GM18508 (cell line): ENCODE data around the gene ADGRD1.
"Not testable (repeated sequence)": the region's sequence is repeated elsewhere in the genome, so short reads cannot be mapped to it uniquely, and the experiment has no call there.

Experiments used
- ATAC-seq: cut with Tn5 transposase; IDR thresholded peaks from one replicate; pipeline ENCODE4 v1.9.1; 2021; ENCODE audit warnings: moderate number of reproducible peaks; ENCODE audit not compliant: insufficient read depth, unreplicated experiment

ADGRD1 gene

DNA sequence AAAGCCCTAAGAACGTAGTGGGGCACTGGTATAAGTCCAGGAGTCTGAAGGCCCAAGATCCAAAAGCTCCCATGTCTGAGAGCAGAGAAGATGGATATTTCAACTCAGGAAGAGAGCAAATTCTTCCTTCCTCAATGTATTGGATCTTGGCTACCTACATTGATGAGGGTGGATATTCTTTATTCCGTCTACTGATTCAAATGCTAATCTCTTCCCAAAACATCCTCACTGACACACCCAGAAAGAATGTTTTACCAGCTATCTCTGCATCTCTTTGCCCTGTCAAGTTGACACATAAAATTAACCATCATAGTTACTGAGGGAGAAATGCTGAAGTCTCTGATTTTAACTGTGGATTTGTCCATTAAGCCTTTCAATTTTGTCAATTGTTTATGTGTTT, 16.6 kb upstream of the ADGRD1 start:
- ATAC-seq = no peak

DNA sequence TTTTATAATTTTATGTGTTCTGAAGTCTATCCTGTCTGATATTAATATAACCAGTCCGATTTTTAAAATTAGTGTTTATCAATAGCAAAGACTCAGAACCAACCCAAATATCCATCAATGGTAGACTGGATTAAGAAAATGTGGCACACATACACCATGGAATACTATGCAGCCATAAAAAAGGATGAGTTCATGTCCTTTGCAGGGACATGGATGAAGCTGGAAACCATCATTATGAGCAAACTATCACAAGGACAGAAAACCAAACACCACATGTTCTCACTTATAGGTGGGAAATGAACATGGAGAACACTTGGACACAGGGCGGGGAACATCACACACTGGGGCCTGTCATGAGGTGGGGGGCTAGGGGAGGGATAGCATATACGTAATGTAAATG, 16.2 kb upstream of the ADGRD1 start:
- ATAC-seq = not testable (repeated sequence)

DNA sequence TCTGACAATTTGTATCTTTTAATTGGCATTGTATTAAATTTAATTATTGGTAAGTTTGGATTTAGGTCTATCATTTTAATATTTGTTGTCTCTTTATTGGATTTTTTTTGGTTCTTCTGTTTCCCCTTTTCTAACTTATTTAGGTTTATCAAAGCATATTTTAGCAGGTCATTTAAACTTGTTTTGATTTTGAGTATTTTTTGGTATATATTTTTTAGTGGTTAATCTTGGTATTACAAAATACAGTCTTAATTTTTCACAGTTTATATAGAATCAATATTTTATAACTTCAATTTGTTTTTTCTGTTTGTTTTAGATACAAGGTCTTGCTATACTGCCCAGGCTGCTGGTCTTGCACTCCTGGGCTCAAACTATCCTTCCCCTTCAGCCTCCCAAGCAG, 15.5 kb upstream of the ADGRD1 start:
- no peak for ATAC-seq

DNA sequence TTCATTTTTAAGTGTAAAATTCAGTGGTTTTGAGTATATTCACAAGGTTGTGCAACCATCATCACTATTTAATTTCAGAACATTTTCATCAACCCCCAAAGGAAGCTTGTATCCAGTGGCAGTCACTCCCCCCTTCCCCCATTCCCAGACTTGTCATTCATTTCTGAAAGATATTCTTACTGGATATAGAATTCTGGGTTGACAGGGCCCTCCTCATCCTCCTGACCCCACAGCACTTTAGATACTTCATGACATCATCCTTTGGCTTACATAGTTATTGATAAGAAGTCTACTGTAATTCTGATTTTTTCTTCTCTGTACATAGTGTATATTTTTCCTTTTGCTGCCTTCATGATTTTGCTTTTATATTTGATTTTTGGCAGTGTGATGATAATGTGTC, 8.8 kb upstream of the ADGRD1 start:
- ATAC-seq = no peak

DNA sequence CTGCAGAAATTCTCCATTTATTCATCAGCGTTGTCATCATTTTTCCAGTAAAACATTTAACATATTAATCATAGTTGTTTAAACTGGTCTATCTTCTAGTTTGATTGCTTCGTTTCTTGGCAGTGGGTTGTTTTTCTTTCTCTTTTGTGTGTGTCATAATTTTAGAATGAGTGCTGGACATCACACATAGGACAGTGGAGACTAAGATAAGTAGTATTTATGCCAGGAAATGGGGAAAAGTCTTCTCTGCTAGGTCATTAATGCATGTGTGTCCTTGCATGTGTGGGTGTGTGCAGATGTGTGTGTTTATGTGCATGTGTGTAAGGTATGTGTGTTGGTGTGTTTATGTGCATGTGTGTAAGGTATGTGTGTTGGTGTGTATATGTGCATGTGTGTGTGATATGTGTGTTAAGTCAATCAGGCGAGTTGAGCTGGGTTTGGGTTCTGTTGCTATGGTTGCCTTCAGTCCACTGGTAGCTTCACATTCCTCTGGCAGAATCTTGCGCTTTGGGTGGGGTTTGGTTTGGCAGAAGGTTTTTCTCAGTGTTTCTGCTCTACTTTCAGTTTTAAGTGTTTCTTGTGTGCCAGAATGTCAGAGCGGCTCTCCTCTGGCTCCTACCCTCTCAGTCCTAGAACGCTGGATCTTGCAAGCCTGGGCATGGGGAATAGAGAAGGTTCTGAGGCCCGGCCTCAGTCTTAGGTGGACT, 7.8 kb upstream of the ADGRD1 start:
- no peak for ATAC-seq

DNA sequence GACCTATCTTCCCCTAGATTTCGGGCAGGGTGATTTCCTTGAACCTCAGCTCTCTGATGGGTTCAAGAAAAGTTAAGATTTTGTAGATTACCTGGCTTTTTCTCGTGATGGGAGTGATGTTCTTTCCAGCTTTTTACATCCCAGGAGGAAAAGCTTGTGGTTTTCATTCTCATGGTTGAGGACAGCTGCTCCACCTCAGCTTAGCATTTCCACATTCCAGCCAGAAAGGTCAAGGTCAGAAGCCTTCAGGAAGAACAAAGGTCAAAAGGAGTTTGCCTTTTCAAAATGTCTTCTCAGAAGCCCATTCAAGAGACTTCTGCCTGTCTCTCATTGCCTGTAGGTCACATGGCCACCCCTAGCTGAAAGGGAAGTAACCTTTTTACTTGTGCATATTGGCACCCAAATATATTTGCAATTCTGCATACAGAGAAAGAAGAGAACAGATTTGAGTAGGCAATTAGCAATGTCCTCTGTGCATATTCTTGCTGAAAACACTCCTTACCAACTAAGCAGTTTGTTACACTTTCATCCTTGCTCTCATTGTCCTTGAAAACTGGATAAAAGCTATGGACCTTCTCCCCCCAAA, 6.6 kb upstream of the ADGRD1 start:
- no peak for ATAC-seq

DNA sequence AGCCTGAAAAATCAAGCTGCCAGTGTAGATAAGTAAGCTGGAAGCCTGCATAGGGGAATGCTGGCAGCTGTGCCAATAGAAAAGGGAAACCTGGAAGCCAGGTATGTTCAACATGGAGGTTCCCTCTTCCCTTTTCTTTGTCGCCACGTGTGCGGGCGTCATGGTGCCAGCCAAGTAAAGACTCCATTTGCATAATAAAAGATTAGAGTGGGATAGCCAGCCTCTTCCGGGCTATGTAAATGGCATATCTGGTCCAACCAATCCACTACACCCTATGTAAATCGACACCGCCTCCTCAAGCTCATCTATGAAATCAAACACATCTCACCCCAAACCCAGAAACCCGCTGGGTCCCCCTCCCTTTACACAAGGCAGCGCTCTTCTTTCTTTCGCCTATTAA, 5.6 kb upstream of the ADGRD1 start:
- ATAC-seq = no peak

DNA sequence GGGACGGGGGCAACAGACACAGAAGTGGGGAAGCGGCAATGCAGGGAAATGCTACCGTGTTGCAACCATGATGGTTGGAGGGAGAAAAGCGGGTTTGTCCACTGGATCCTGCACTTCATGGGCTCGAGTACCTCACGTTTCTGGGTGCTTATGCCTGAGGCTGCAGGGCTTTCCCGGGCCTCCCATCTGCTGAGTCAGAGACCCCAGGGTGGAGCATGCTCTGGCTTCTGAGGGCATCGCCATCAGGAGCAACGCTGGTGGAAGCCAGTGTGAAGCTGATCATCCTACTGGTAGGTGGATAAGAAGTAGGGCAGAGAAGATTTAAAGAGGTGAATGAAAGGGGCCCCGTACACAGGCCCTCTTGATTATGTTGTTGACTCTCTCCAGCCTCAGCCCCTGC, 5.0 kb upstream of the ADGRD1 start:
- ATAC-seq = no peak

DNA sequence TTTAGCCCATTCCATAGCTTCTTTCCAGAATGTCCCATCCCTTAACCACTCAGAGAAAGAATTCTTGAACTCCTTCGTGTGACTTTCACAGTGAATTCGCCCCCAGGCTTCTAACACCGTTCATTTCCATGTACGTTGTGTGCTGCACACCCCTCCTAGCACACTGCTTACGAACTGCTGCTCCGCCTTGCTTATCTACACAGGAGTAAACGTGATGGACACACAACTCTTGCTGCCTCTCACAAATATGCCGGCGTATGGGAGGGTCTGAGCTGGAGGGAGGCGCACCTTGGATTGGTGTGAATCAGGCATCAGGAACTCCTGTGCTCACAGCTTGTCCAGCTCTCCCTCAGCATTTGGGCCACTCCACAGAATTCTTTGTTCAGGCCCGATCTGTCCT, 3.9 kb upstream of the ADGRD1 start:
- ATAC-seq = no peak

DNA sequence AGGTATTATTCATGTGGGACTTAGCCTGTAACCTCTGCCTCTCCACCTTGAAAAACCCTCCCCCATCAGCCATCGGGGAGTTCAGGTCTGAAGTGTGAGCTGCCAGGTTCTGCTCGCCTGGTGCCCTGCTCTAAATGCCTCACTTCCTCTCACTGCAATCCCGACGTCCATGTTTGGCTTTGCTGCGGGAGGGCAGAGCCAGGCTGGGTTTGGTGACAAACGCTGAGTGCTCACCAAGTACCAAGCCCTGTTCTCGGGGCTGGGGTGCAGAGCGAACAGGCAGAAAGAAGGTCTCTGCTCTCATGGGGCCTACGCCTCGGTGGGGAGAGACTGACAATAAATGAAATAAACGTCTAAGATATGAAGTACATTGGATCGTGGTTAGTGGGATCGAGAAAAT, 2.1 kb upstream of the ADGRD1 start:
- ATAC-seq = no peak

DNA sequence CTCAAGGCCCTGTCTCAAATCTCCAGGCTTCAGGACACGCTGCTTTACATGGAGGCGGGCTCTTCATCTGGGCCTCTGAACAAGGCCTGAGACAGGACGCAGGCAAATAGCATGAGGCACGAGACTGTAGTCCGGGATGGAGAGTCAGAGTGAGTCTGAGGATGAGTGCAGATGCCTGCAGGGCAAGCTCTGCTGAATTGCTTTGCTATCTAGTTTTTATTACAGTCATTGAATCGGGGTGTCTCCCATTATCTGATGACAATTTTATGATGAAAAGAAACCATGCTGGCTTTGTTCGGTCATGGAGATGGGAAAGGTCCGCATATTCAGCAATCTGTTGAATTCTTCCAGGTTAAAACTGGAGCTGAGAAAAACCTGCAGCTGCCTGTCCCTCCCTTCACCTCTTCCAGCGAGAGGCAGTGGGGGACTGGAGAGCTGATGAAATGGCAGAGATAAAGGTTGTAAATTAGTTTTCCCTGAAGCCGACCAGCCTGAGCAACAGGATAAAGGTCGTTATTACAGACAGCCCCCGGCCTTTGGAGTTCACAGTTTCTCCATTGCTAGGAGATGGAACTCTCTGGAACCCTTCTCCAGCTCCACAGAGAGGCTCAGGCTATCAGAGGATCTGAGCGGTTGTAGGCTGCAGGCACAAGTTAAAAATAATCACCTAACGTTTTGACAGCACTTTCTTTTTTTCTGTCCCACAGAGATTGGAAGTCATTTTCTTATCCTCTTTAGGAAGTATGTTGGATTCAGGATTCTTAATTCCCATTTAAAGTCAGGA, 1.3 kb upstream of the ADGRD1 start:
- ATAC-seq = no peak

DNA sequence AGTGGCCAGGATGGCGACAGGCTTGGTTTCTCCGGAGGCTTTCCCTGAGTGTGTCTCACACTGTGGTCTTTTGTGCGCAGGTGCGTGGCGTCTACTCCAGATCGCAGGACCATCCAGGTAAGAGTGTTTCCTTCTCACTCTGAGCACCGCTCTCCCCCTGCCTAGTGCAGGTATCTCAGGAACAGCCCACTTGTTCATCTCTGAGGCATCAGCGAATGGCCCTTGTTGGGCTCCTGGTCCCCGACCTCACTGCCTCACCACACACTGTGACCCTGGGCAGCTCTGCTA, 781 bp downstream of the ADGRD1 start:
- ATAC-seq = no peak

DNA sequence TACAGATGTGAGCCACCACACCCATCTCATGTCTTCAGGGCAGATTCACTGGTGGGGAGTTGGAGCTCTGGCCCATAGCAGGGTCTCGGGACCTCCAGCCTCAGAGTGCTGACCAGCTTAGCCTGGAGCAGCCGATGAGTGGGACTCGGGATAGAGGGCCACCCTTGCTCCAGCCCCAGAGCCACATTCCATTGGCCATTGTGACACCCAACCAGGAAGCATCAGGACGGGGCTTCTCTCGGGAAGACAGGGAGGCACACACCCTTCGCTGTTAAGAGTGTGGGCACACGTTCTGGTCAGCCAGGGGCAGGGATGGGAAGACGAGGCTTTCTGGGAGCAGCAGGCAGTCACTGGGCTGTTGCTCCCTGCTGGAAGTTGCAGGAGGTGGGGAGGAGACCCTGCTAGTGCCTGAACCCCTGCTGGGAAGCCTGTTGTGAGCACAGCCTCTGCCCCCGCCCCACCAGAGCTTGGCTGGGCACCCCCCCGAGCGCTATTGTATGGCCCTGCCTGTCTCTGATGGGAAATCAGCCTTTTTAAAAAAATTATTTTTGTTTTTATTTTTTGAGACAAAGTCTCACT, 1.6 kb downstream of the ADGRD1 start:
- no peak for ATAC-seq

DNA sequence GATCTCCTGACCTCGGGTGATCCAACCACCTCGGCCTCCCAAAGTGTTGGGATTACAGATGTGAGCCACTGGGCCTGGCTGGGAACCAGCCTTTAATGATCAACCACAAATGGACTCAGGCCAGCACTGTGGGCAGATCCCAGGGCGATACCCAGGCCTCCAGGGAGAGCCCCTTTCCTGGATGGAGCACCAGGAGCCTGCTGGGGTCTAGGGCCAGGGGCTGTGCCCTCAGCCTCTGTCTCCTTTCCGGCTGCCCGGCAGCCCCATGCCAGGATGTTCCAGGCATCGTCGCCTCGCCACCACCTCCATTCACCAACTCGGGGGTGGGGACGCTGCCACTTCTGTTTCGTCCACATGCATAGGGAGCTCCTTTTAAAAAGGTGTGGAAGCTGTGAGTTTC, 2.3 kb downstream of the ADGRD1 start:
- ATAC-seq = no peak

DNA sequence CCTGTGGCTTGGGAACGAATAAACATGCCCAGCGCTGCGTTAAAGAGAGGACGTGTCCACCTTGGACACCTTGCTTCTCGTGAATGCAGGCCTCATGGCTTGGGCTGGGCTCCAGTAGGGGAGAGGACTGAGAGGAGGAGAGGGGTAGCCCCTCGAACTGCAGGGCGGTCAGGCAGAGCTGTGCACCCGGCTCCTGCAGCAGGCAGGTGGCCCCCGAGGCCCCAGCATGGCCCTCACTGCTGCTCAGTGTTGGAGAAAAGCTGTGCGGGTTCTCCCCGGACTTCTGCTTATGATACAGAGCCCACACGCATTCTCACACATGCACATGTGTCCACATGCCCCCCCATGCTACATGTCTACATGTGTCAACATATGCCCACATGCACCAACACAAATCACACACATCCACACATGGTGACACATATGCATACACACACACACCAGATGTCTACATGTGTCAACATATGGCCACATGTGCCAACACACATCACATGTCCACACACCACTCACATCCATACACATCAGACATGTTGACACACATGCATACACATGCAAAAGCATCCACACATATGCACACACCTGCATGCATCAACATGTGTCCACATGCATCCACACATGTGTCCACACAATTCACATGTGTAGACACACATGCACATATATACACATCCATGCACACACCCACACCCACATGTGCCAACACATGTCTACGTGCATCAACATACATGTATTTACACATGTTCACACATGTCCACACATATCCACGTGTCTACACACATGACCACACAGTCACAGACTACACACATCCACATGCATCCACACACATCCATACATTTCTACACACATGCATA, 3.0 kb downstream of the ADGRD1 start:
- ATAC-seq = no peak

DNA sequence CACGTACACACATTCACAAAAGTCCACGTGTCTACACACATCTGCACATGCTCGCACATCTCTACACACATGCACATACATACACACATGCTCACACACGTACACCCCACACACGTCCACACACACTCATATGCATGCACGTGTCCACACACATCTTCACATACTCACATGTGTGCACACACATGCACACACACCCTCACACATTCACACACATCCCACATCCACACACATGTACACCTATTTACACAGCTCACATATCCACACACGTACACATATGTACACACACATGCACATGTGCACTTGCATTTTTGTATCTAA, 3.6 kb downstream of the ADGRD1 start:
- no peak for ATAC-seq

DNA sequence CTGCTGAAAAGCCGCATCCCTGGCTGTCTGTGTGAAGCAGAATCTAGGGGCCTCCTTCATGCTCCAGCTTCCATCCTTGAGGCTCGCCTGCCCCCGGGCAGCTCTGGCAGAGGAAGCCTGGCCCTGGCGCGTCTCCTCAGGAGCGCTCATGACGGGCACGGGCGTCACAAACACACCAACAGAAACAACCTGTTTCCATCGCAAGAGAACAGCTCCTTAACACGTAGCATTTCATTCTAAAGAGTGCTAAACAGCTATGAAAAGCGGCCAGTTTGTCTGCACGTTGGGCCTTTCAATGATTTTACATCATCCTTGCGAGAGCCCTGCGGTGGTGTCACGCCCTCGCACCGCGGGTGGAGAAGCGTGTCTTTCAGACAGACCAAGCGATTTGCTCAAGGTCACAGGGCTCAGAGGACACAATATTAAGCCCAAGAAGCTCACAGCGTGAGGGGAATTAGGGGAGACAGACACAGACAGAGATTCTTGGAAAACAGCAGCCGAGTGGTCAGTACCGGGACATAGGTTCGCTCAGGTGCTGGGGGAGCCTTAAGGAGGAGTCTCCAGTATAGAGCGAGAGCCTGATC, 4.9 kb downstream of the ADGRD1 start:
- no peak for ATAC-seq

DNA sequence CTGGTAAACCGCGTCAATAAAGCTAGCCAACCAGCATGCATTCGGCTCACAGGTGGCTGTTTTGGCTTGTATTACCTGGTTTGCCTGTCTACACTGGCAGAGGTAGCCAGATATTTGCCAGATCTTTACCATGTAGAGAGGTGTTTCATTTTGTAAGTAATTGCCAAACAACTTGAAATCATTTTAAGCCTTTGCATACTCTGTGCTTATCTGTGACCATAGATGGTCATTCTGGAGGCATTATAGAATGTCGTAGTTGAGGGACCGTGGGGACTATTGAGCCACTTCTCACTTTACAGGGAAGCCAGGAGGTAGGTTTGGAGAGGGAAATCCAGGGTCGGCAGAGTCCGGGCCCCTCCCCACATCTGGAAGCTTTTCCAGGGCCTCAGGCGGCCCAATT, 5.9 kb downstream of the ADGRD1 start:
- no peak for ATAC-seq

DNA sequence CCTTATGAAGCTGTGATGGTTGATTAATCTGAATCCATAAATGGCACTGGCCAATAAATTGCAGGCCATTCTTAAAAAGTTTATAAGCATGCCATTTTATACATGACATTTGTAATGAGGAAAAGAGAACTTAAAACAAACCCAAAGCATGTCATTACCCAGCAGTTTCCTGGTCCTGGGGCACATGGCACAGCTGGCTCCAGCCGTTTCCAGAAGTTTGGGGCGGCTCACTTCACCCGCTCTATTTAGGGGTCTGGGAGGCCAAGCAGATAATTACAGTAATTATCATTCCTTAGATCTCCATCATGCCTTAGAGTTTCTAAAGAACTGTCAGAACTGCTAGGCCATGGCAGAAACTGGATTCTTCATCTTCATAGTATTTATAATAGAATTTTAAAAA, 6.4 kb downstream of the ADGRD1 start:
- ATAC-seq = no peak

DNA sequence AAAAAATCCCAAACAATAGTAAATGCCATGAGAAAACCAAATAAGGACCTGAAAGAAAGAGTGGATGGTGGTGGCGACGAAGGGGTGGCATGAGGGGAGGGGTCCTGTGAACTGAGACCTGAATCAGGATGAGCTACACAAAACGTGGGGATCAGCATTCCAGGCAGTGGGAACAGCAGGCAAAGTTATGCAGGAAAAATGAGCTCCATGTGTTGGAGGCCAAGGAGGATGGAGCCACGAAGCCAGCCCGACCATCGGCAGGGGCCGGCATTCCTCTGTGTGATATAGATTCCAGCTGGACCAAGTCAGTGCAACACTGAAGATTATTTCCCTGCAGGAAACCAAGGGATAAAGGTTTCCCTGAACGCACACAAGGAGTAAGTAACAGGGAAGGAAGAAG, 7.1 kb downstream of the ADGRD1 start:
- ATAC-seq = no peak
